Activated CD4-positive, alpha-beta T cell treated with anti-CD3 and anti-CD28 coated beads, Interleukin-2, amount 10 ng/mL, durations not matched to agents 7 days and 5 days (primary cell): ENCODE data around the gene KLF4. TPM values are rescaled to one million over a fixed set of nuclear protein-coding genes. Genes with fewer than 3 reads are reported as not detected.

Experiments used
- CTCF ChIA-PET: fragments of 350-600 bp; sonication (Branson Sonifier 250); formaldehyde crosslinking; loops from one replicate; lab custom pipeline; 2021; ENCODE audit warnings: antibody characterized with exemption; lab: Charles Lee
- POLR2A ChIA-PET: fragments of 350-600 bp; sonication (Branson Sonifier 250); formaldehyde crosslinking; loops from one replicate; lab custom pipeline; 2021; ENCODE audit warnings: antibody characterized with exemption; lab: Charles Lee
- DNase-seq: peaks from one replicate; pipeline ENCODE4 v3.0.0-alpha.2; 2020
- H3K27ac Mint-ChIP-seq: one replicate; pipeline ENCODE4 v1.8.0; 2021; ENCODE audit warnings: mild to moderate bottlenecking, moderate library complexity, mixed read lengths
- H3K27me3 Mint-ChIP-seq: one replicate; pipeline ENCODE4 v1.8.0; 2021; ENCODE audit warnings: mixed read lengths
- H3K36me3 Mint-ChIP-seq: one replicate; pipeline ENCODE4 v1.8.0; 2021; ENCODE audit warnings: low read depth, mixed read lengths
- H3K4me1 Mint-ChIP-seq: one replicate; pipeline ENCODE4 v1.8.0; 2021; ENCODE audit warnings: mixed read lengths
- H3K4me3 Mint-ChIP-seq: one replicate; pipeline ENCODE4 v1.8.0; 2021; ENCODE audit warnings: mild to moderate bottlenecking, moderate library complexity, mixed read lengths
- H3K9me3 Mint-ChIP-seq: one replicate; pipeline ENCODE4 v1.8.0; 2021; ENCODE audit warnings: mixed read lengths
- total RNA-seq, 2 experiments: library from RNA; stranded (reverse); gene quantifications; one replicate each; pipeline ENCODE4 v1.2.3, GENCODE V29; 2021

KLF4 gene
- total RNA-seq, 2 experiments from 2014 or later, result 0.25 to 0.42 TPM

DNA sequence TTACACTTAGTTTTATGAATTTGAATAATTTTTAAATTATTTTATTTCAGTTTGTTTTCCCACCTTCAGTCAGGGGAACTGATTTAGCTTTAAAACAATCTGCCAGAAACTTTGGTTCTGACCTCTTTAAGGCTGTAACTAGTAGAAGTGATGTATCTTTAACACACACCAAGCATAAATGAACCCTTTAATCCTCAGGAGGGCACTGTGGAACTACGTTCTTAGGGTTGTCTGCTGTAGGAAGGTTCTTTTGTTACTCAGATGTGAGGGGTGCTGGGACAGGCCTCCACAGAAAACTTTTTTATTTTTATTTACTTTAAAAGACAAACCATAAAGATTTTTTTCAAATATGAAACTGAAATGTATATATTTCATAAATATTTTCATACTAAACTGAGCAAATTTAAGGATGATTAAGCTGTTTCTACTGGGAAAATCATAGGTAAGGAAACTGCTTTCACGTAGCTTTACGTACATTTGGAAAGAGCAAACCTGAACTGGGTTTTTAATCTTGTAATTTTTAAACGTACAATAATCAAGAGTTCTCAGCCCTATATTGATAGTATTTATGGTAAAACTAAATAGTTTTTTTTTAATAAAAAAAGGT lies 5.3 kb downstream of the KLF4 start:
- Mint-ChIP-seq H3K4me3 (no peak overlapping the region), H3K9me3 (no peaks in the 10 kb centered on the region), H3K36me3 (no peaks in the 10 kb centered on the region), H3K27ac (no peak overlapping the region), H3K4me1 (peaks cover 7% of the 10 kb centered on the region), H3K27me3 (peaks cover 38% of the 10 kb centered on the region)
- DNase-seq, result no peak
- CTCF ChIA-PET, result no interaction called here
- POLR2A ChIA-PET, result no interaction called here

DNA sequence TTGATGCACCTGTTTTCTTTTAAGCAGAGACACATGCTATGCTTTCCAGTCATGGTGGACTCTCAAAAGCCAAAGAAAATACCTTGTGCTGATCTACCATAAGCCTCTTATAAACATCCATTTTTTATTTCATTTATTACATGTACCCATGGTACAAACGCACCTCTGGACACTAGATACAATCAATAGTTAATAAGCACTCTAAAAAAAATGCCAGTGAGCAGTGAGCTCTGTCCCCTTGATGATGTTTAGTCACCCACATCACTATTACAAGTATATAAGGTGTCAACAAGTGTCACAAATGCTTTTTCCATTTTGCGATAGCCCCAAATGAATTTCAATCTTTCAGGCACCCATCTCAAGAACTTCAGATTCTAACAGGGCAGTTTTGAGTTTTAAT lies 5.9 kb downstream of the KLF4 start:
- DNase-seq, result no peak
- no peaks in the 10 kb centered on the region for H3K36me3 Mint-ChIP-seq
- POLR2A ChIA-PET, result no interaction called here
- H3K27me3 Mint-ChIP-seq, result peaks cover 32% of the 10 kb centered on the region
- H3K4me1 Mint-ChIP-seq, result peaks cover 2% of the 10 kb centered on the region
- H3K9me3 Mint-ChIP-seq, result no peaks in the 10 kb centered on the region
- CTCF ChIA-PET, result no interaction called here
- H3K4me3 Mint-ChIP-seq, result no peak overlapping the region
- no peak overlapping the region for H3K27ac Mint-ChIP-seq

DNA sequence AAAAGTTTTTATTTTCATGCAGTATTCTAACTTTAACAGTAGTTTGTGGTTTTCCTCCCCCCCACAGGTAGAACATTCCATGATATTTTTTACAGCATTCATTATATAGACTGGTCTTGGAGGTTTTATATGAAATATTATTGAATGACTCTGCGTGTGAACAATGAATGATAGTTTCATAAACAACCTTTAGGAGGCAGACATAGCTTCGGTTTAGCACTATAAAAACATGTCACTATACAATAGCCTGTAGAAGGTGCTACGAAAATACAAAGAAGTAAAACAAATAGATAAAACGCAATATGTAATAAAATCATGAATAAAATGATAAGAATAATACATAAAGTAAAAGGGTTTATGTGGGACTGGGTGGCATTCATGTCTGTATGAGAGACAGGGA lies 8.5 kb downstream of the KLF4 start:
- H3K9me3 Mint-ChIP-seq, result no peaks in the 10 kb centered on the region
- POLR2A ChIA-PET, result no interaction called here
- peaks cover 18% of the 10 kb centered on the region for H3K27me3 Mint-ChIP-seq
- CTCF ChIA-PET, result no interaction called here
- no peak overlapping the region for H3K27ac Mint-ChIP-seq
- DNase-seq, result no peak
- no peaks in the 10 kb centered on the region for H3K4me1 Mint-ChIP-seq
- no peak overlapping the region for H3K4me3 Mint-ChIP-seq
- no peaks in the 10 kb centered on the region for H3K36me3 Mint-ChIP-seq

DNA sequence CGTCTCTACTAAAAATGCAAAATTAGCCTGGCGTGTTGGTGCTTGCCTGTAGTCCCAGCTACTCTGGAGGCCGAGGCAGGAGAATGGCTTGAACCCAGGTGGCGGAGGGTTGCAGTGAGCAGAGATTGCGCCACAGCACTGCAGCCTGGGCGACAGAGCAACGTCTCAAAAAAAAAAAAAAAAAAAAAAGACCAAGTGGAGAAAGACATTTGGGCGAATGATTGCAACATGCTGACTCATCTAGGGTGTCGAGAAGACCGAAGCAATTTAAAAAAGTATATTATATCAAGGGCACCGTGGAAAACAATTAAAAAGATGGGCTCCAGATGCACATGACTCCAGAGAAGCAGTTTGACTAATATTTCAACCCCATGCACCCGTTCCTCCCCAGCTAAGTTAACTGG lies 9.2 kb downstream of the KLF4 start:
- Mint-ChIP-seq H3K36me3 (no peaks in the 10 kb centered on the region), H3K9me3 (no peaks in the 10 kb centered on the region), H3K27me3 (peaks cover 12% of the 10 kb centered on the region), H3K4me3 (no peak overlapping the region), H3K27ac (no peak overlapping the region), H3K4me1 (no peaks in the 10 kb centered on the region)
- ChIA-PET POLR2A (no interaction called here), CTCF (no interaction called here)
- DNase-seq, result no peak

DNA sequence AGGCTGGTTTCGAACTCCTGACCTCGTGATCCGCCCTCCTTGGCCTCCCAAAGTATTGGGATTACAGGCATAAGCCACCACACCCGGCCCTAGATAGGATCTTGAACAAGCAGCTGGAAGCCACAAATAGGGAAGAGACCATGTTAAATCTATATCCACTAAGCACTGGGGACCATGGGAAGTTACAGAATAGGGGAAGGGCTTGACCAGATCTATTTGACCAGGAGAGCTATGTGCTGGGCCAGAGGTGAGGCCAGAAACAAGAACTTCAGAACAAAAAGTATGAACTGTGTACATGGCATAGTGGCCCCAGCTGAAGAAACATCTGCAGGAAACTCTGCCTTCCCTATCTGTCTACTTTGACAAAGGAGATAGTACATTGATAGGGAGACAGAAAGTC lies 10.8 kb downstream of the KLF4 start:
- no peaks in the 10 kb centered on the region for H3K36me3 Mint-ChIP-seq
- no peak overlapping the region for H3K27ac Mint-ChIP-seq
- CTCF ChIA-PET, result no interaction called here
- no peaks in the 10 kb centered on the region for H3K4me1 Mint-ChIP-seq
- peaks cover 7% of the 10 kb centered on the region for H3K27me3 Mint-ChIP-seq
- no peak for DNase-seq
- no peak overlapping the region for H3K4me3 Mint-ChIP-seq
- no peaks in the 10 kb centered on the region for H3K9me3 Mint-ChIP-seq
- POLR2A ChIA-PET, result no interaction called here

DNA sequence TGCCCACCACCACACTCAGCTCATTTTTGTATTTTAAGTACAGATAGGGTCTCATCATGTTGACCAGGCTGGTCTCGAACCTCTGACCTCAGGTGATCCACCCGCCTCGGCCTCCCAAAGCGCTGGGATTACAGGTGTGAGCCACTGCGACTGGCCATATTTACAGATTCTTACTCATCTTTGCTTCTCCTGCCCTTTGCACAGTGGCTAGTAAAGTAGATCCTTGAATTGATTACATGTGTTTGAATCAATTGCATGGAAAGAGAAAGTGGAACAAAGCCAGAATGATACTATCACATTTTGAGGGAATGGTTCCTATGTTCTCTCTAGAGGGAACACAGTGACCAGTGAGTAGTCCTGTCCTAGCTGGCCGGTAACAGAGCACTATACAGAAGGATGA lies 15.4 kb downstream of the KLF4 start:
- no peak for DNase-seq
- Mint-ChIP-seq H3K4me1 (no peaks in the 10 kb centered on the region), H3K27ac (no peak overlapping the region), H3K36me3 (no peaks in the 10 kb centered on the region), H3K4me3 (no peak overlapping the region), H3K27me3 (peaks cover 1% of the 10 kb centered on the region), H3K9me3 (no peaks in the 10 kb centered on the region)
- ChIA-PET CTCF (interaction anchor here (1.0 kb wide), 1 partner anchor 14 kb away, joined by 3 read pairs; no protein-coding TSS in a partner anchor), POLR2A (no interaction called here)

DNA sequence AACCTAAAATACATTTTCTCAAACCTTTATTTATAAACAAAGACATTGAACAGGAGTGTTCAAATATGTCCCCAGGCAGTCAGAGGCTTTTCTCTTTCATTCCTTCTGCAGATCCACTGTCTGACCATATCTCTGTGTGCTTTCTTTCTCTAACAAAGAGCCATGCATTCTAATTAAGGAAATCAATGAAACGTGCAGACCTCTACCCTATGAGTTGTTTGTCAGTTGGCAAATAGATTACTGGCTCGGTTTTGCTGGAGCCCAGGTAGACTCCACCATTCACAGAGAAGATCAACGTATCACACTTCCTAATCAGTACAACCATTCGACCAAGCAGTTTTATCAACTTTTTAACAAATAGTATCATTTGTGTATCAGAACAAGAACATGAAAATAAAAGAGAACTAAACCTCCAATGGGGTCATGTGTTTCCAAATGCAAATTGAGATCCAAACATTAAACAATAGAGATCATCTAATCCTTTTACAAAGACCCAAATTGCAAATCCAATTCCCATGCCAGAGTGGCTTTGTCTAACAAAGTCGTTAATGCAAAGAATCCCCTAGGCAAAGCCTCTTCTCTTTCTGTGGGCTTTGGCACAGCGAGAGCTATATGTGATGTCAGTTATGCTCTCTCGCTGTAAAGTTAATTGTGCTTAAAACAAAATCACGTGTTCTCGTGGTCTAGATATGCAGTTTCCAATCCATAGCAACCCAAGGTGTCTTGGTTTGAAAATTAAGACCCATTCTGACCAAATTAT lies 16.8 kb downstream of the KLF4 start:
- DNase-seq, result no peak
- Mint-ChIP-seq H3K27ac (no peak overlapping the region), H3K4me3 (no peak overlapping the region), H3K36me3 (no peaks in the 10 kb centered on the region), H3K9me3 (no peaks in the 10 kb centered on the region), H3K4me1 (no peaks in the 10 kb centered on the region), H3K27me3 (peaks cover 1% of the 10 kb centered on the region)
- ChIA-PET CTCF (interaction anchor here (1.0 kb wide), 1 partner anchor 12 kb away, joined by 3 read pairs; no protein-coding TSS in a partner anchor), POLR2A (no interaction called here)

DNA sequence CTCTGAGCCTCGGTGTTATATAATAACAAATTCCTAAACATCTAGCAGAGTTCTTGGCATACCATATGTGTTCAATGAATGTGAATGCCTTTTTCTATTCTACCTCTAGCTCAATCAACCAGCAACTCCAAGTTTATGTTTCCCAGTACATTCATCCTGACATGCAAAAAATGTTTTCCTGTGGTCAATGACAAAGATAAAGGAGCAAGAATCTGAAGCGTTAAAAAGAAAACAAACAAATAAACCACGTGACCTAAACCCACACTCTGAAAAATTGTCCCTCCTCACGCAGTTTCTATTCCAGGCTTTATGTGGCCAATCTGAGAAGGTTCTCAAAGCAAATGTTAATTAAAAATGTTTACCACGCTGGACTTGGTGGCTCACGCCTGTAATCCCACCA lies 18.0 kb downstream of the KLF4 start:
- no peak overlapping the region for H3K27ac Mint-ChIP-seq
- no peak for DNase-seq
- H3K4me1 Mint-ChIP-seq, result no peaks in the 10 kb centered on the region
- H3K27me3 Mint-ChIP-seq, result peaks cover 12% of the 10 kb centered on the region
- POLR2A ChIA-PET, result no interaction called here
- no peaks in the 10 kb centered on the region for H3K9me3 Mint-ChIP-seq
- H3K36me3 Mint-ChIP-seq, result no peaks in the 10 kb centered on the region
- CTCF ChIA-PET, result no interaction called here
- no peak overlapping the region for H3K4me3 Mint-ChIP-seq

DNA sequence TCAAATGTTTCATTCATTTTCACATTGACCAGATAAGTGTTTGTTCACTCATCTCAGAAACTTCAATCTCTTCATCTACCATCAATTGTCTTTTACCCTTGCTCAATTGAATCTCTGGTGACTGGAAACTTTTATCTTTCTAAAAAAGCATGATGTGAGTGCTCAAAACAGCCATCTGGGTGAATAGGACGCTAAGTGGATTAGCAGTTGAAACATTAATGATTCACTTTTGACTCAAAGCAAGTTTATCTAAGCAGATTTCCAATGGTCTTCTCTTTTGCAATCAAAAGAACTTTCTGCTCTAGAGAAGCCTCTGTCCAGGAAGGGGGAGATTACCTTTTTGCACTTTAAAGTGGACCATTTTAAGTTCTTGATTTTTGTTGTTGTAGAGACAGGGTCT lies 22.2 kb downstream of the KLF4 start:
- peaks cover 37% of the 10 kb centered on the region for H3K27me3 Mint-ChIP-seq
- no peaks in the 10 kb centered on the region for H3K9me3 Mint-ChIP-seq
- no peaks in the 10 kb centered on the region for H3K4me1 Mint-ChIP-seq
- no peaks in the 10 kb centered on the region for H3K36me3 Mint-ChIP-seq
- DNase-seq, result no peak
- ChIA-PET CTCF (no interaction called here), POLR2A (no interaction called here)
- no peak overlapping the region for H3K4me3 Mint-ChIP-seq
- H3K27ac Mint-ChIP-seq, result no peak overlapping the region

DNA sequence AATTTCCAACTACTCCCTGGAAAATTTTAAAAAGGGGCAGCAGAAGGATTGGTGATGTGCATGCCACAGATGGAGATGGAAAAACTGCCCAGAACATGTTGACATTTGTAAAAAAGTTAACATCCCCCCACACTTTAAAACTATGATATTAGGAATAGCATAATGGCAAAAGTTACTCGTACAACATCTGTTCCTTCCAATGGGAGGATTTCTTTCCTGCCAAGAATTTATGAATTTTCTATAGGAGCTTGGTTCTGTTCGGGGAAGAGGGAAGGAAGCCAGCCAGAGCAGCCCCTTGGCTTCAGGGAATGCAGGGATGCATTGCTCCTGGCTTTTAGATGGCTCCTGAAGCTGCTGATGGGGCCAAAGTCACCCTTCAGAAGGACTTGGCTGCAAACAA lies 22.7 kb downstream of the KLF4 start:
- ChIA-PET CTCF (no interaction called here), POLR2A (no interaction called here)

DNA sequence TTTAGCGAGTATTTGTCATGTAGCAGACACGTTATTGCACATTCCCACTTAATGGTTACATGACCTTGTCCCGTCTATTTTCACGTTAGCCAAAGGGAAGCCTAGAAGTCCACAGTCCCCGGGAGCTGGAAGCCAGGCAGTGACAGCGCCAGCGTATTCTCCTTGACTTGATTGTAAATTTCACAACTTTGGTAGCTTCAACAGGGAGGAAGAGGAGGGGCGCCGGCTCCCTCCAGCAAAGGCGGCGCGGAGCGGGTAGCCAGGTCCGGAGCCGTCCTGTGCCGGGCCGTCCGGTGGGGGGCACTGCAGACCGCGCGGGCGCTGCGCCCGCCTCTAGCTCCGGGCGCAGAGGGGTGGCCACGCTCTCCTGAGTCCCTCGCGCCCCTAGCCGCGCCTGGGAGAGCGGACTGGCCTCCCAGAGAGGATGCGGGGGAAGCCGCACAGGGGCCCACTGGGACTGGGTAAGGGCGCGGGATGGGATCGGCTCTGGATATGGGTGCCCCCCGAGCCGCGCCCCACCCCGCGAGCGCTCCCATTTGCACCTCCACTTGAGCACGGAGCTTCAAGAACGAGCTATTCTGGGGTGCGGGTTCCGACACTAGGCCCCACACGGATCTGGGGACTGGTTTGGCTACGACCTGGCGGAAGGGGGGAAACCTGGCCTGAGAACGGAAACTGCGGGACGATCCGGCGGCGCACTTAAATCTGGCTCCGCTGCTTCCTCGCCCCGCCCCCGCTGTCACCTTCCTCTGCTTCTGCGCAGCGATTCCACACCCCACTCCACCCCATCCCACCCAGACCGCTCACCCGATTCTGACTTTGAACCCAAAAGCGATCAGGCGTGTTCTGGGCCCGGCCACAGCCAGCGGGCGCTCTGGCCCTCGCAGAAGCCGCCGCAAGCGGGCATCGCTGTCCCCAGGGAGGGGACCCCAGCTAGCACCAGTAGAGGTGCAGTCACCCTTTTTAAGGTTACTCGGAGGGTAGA lies 23.8 kb downstream of the KLF4 start:
- peak; percentile 13 for DNase-seq

More for the DNA sequence above, 22.7 kb downstream of the KLF4 start:
- Mint-ChIP-seq H3K4me1 (no peaks in the 10 kb centered on the region), H3K4me3 (no peak overlapping the region), H3K27me3 (peaks cover 37% of the 10 kb centered on the region), H3K36me3 (no peaks in the 10 kb centered on the region), H3K9me3 (no peaks in the 10 kb centered on the region), H3K27ac (no peak overlapping the region)
- no peak for DNase-seq

DNA sequence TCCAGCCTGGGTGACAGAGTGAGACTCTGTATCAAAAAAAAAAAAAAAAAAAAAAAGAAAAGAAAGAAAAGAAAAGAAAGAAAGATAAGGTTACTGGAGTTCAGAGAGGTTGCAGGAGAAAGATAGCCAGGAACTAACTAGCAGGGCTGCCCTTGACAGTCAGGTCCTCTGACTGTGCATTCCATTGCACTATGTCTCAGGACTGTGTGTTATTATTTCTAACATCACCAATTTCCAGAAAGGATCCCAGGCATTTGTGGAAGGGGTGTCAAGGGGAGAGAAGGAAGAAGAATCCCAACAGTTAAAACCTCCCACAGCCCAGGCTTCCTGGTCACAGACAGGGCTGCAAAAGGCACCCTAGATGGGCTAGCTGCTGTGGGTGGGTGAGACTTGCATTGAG lies 25.1 kb downstream of the KLF4 start:
- ChIA-PET POLR2A (no interaction called here), CTCF (interaction anchor here (0.5 kb wide), 1 partner anchor 1747 kb away, joined by 3 read pairs; no protein-coding TSS in a partner anchor)
- no peak overlapping the region for H3K27ac Mint-ChIP-seq

More for the DNA sequence above, 23.8 kb downstream of the KLF4 start:
- Mint-ChIP-seq H3K4me1 (no peaks in the 10 kb centered on the region), H3K27me3 (peaks cover 36% of the 10 kb centered on the region), H3K9me3 (no peaks in the 10 kb centered on the region), H3K36me3 (no peaks in the 10 kb centered on the region), H3K27ac (no peak overlapping the region), H3K4me3 (peak overlapping the region; percentile 30)
- ChIA-PET POLR2A (no interaction called here), CTCF (no interaction called here)

DNA sequence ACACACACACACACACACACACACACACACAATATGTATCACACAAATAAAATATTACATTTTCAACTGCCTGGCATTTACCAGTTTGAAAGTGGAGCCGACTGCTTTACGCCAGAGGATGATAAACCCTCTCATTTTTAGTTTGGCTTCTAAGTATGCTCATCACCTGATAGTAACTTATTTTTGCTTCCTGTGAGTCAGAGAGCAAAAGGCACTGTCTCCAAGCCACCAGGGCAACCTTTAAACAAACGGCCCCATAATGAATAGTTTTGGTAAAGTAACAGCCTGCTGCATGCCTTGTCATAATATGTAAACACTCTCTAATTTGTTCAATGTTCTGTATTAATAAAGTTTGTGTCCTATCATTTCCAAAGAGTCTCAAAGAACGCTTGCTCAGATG lies 26.9 kb downstream of the KLF4 start:
- Mint-ChIP-seq H3K9me3 (no peaks in the 10 kb centered on the region), H3K4me3 (no peak overlapping the region), H3K27ac (no peak overlapping the region), H3K27me3 (peaks cover 35% of the 10 kb centered on the region), H3K36me3 (no peaks in the 10 kb centered on the region), H3K4me1 (no peaks in the 10 kb centered on the region)
- no peak for DNase-seq
- ChIA-PET POLR2A (no interaction called here), CTCF (interaction anchor here (0.7 kb wide), 1 partner anchor 33 kb away, joined by 3 read pairs; no protein-coding TSS in a partner anchor)

More for the DNA sequence above, 25.1 kb downstream of the KLF4 start:
- no peaks in the 10 kb centered on the region for H3K36me3 Mint-ChIP-seq
- no peaks in the 10 kb centered on the region for H3K9me3 Mint-ChIP-seq
- no peaks in the 10 kb centered on the region for H3K4me1 Mint-ChIP-seq
- no peak overlapping the region for H3K4me3 Mint-ChIP-seq
- peaks cover 36% of the 10 kb centered on the region for H3K27me3 Mint-ChIP-seq
- no peak for DNase-seq
